IPS DF 6.9 (cell line): Measurements from ENCODE around the gene TOP2B.
A peak's percentile ranks its signal among the peaks of the same experiment; 100 is the strongest.

Experiments
- DNase-seq: peaks from one replicate; pipeline ENCODE4 v3.0.0-alpha.2; 2013; ENCODE audit warnings: low read depth, low spot score
- H3K27ac ChIP-seq: one replicate; pipeline ENCODE4 v1.5.1; 2013; ENCODE audit warnings: low read length, control low read depth
- H3K27me3 ChIP-seq: 2 replicates; pipeline ENCODE4 v1.6.1; 2013; ENCODE audit warnings: mild to moderate bottlenecking, low read length; ENCODE audit not compliant: control insufficient read depth, insufficient read depth
- H3K36me3 ChIP-seq: 2 replicates; pipeline ENCODE4 v1.6.1; 2013; ENCODE audit warnings: low read length; ENCODE audit not compliant: control insufficient read depth, insufficient read depth
- H3K4me1 ChIP-seq: 2 replicates; pipeline ENCODE4 v1.6.1; 2013; ENCODE audit warnings: low read length; ENCODE audit not compliant: control insufficient read depth, insufficient read depth
- H3K4me3 ChIP-seq: 2 replicates; pipeline ENCODE4 v1.5.1; 2013; ENCODE audit warnings: mild to moderate bottlenecking, low read length
- H3K9me3 ChIP-seq: 2 replicates; pipeline ENCODE4 v1.6.1; 2013; ENCODE audit warnings: low read length, inconsistent platforms; ENCODE audit not compliant: control insufficient read depth, insufficient read depth
- WGBS: extraction: QIAGEN DNeasy Blood & Tissue Kit; methylation state at CpG from one replicate; pipeline ENCODE4 v1.1.7; 2013; ENCODE audit warnings: mixed read lengths, missing lambda C conversion rate; ENCODE audit not compliant: insufficient read length, insufficient coverage; 5-methylcytosine and 5-hydroxymethylcytosine counted together

TOP2B gene, protein sequence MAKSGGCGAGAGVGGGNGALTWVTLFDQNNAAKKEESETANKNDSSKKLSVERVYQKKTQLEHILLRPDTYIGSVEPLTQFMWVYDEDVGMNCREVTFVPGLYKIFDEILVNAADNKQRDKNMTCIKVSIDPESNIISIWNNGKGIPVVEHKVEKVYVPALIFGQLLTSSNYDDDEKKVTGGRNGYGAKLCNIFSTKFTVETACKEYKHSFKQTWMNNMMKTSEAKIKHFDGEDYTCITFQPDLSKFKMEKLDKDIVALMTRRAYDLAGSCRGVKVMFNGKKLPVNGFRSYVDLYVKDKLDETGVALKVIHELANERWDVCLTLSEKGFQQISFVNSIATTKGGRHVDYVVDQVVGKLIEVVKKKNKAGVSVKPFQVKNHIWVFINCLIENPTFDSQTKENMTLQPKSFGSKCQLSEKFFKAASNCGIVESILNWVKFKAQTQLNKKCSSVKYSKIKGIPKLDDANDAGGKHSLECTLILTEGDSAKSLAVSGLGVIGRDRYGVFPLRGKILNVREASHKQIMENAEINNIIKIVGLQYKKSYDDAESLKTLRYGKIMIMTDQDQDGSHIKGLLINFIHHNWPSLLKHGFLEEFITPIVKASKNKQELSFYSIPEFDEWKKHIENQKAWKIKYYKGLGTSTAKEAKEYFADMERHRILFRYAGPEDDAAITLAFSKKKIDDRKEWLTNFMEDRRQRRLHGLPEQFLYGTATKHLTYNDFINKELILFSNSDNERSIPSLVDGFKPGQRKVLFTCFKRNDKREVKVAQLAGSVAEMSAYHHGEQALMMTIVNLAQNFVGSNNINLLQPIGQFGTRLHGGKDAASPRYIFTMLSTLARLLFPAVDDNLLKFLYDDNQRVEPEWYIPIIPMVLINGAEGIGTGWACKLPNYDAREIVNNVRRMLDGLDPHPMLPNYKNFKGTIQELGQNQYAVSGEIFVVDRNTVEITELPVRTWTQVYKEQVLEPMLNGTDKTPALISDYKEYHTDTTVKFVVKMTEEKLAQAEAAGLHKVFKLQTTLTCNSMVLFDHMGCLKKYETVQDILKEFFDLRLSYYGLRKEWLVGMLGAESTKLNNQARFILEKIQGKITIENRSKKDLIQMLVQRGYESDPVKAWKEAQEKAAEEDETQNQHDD (N-terminal part only)

DNA sequence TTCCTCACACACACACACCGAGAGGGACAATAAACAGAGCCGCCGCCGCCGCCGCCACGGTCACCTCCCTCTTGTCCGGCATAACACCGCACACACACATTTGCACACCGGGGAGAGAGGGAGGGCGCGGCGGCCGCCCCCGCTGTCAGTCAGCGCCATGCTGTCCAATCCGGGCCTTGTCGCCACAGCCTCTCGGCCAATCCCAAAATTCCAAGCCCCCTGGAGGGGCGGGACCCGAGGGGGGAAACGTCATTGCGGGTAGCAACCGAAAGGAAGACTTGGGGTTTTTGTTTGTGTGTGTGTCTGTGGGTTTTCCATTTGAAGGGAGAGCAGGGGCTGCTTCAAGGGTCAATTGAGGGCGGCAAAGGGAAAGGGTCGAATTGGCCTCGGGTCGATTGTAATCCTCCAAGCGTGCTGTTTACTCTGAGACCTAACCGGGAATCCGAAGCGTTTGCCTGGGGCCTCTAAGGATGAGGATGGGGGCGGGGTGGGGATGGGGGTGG is at the start of gene TOP2B:
TOP2B (minus strand) TSS at position 96 of the 503 bp plus-strand sequence. CDS start 610 bp downstream, outside the sequence.
- peak; percentile 88 for DNase-seq
- H3K27ac ChIP-seq = no peak within 1 kb of the TSS
- WGBS = no CpG with 5 or more reads among the region's 33 CpGs

DNA sequence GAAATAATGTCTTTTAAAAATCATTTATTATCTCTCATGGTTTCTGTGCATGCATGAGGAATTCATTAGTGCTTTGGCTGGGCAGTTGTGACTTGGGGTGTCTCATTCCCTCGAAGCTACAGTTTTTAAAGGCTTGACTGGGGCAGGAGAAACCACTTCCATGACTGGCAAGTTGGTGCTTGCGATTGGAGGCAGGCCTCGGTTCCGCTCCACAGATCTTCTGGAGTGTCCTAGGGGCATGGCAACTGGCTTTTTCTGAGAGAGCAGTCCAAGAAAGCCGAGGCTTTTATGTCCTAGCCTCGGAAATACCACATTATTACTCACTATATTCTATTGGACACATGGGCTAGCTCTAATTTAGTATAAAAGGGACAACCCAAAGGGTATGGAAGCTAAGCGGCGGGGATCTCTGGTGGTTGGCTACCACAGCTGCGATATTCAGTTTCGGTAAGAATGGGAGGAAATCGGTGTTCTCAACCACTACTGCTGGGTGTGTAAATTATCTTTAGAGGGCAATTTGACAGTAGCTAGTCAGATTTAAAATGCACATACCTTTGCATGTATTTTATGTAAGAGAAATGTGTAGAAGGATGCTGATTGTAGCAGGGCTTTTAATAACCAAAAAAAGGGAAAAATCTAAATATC is 48.8 kb upstream of the TOP2B start:
- DNase-seq = no peak
- no peaks in the 10 kb centered on the region for H3K36me3 ChIP-seq
- no peak overlapping the region for H3K27ac ChIP-seq
- H3K4me3 ChIP-seq = no peak overlapping the region
- H3K9me3 ChIP-seq = no peaks in the 10 kb centered on the region
- no peaks in the 10 kb centered on the region for H3K27me3 ChIP-seq
- no peaks in the 10 kb centered on the region for H3K4me1 ChIP-seq
- no CpG with 5 or more reads among the region's 11 CpGs for WGBS

More for the DNA sequence above, at the start of gene TOP2B:
- H3K27me3 ChIP-seq = no peaks in the 10 kb centered on the region
- H3K4me3 ChIP-seq = peak within 1 kb of the TSS; percentile 63; the same call in 1 of the 2 replicates
- H3K36me3 ChIP-seq = no peaks in the 10 kb centered on the region
- no peaks in the 10 kb centered on the region; the same call in 1 of the 2 replicates for H3K4me1 ChIP-seq
- no peaks in the 10 kb centered on the region for H3K9me3 ChIP-seq

DNA sequence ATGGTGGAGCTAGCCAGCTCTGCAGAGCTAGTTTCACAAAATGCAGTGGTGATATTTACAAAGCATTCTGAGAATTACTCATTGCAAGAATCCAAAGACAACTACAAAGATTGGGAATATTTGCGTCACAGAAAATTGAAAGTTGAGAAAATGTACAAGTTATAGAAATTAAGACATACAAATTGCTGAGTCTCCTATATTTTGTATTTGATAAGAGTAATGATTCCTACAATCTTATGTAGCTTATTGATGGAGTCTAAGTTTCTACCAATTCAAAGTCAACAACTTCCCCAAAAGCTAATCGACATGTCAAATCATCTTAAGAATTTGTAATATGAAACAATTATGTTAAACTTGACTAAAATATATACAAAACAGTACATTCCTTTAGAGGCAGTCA is 46.4 kb upstream of the TOP2B start:
- DNase-seq = no peak
- Histone ChIP-seq H3K9me3 (no peaks in the 10 kb centered on the region), H3K4me1 (no peaks in the 10 kb centered on the region), H3K36me3 (no peaks in the 10 kb centered on the region), H3K27ac (no peak overlapping the region), H3K27me3 (no peaks in the 10 kb centered on the region), H3K4me3 (no peak overlapping the region)
- WGBS = no CpG with 5 or more reads among the region's 2 CpGs

DNA sequence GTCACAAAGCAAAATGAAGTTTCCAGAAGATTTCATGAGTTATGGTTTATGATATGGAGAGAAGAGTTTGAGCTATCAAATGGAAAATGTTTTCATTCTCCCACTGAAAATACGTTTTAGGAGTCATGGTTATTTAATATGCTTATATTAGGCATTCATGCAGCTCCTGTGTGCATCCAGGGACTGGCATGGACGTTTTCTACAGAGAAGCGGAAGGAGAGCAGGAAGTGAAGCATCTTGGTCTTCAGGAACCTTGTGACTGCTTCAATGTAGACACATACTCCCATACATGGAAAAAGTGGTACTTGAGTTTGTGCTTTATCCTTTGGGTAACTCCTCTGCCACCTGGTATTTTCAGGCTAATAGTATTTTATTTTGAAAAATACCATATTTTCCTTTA is 43.3 kb upstream of the TOP2B start:
- Histone ChIP-seq H3K9me3 (no peaks in the 10 kb centered on the region), H3K4me1 (no peaks in the 10 kb centered on the region), H3K4me3 (no peak overlapping the region), H3K27ac (no peak overlapping the region), H3K27me3 (no peaks in the 10 kb centered on the region), H3K36me3 (no peaks in the 10 kb centered on the region)
- no CpG with 5 or more reads among the region's 3 CpGs for WGBS
- DNase-seq = no peak

DNA sequence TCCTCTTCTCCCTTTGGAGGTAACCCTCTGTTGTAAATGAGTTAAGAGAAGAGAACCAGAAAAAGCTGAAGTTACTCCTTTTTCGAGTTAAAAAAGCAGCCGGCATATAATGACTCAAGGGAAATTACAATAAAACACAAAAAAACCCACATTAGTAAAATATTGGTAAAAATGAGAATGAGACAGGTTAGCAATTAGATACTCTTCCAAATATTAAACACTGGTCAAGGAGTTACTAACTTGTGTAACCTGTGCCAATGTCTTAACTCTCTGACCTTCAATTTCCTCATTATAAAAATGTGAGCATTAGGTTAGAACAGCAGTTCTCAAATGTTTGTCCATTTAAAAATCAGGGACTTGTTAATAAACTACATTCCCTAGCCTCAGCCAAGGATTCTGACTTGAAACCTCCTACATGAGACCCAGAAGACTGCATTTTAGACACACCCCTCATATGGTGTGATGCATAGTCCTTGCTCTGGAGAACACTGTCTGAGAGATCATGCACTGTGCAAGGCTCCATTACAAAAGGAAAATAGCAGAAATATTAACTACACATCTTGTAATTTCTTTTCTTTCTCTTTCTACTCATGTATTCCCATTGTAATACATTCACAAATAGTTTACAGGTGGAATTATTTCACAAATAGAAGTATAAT is 42.7 kb upstream of the TOP2B start:
- Histone ChIP-seq H3K4me3 (no peak overlapping the region), H3K27me3 (no peaks in the 10 kb centered on the region), H3K27ac (no peak overlapping the region), H3K9me3 (no peaks in the 10 kb centered on the region), H3K4me1 (no peaks in the 10 kb centered on the region), H3K36me3 (no peaks in the 10 kb centered on the region)
- no peak for DNase-seq
- whole genome bisulfite sequencing = no CpG with 5 or more reads among the region's 2 CpGs

DNA sequence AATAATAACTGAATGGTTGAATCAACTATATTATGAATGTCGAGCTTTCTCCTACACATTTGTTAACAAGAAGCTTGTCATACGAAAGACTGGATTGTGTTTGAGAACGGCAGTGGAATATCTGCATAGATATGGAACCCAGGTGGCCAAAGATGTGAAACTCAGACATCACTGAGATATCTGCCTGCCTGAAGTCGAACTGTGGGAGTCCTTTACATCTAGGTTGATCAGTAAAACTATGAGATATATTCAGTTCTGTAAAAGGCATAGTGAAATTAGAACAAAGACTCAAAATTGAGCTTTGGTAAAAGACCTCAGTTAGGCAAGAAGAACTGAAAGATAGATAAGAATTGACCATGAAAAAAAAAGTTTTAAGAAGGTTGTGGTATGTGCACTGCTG is 41.5 kb upstream of the TOP2B start:
- no CpG with 5 or more reads among the region's 4 CpGs for WGBS

DNA sequence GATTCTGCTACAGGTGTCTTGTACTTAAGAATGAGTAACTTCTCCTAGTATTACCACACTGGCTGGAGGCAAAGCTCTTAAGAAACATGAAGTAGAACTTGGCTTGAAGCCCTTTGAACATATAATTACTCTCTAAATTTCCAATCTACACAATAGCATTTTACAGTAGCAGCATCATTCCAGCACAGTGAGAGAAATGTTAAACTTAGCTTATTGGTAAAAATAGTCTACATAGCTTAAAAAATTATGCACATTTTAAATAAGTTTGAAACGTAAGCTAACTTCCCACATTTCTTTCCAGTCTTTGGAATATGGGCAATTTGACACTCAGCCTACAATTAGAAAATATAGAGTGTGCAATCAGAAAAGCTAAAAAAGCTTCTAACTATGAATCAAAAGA is 32.8 kb upstream of the TOP2B start:
- H3K27me3 ChIP-seq = no peaks in the 10 kb centered on the region
- no peaks in the 10 kb centered on the region for H3K36me3 ChIP-seq
- no peak overlapping the region for H3K4me3 ChIP-seq
- no peak overlapping the region for H3K27ac ChIP-seq
- DNase-seq = no peak
- H3K4me1 ChIP-seq = no peaks in the 10 kb centered on the region
- no peaks in the 10 kb centered on the region for H3K9me3 ChIP-seq
- WGBS = no CpG with 5 or more reads among the region's 1 CpG

More for the DNA sequence above, 41.5 kb upstream of the TOP2B start:
- no peak for DNase-seq
- H3K4me3 ChIP-seq = no peak overlapping the region
- H3K9me3 ChIP-seq = no peaks in the 10 kb centered on the region
- H3K27me3 ChIP-seq = no peaks in the 10 kb centered on the region
- H3K36me3 ChIP-seq = no peaks in the 10 kb centered on the region
- H3K4me1 ChIP-seq = no peaks in the 10 kb centered on the region
- no peak overlapping the region for H3K27ac ChIP-seq

DNA sequence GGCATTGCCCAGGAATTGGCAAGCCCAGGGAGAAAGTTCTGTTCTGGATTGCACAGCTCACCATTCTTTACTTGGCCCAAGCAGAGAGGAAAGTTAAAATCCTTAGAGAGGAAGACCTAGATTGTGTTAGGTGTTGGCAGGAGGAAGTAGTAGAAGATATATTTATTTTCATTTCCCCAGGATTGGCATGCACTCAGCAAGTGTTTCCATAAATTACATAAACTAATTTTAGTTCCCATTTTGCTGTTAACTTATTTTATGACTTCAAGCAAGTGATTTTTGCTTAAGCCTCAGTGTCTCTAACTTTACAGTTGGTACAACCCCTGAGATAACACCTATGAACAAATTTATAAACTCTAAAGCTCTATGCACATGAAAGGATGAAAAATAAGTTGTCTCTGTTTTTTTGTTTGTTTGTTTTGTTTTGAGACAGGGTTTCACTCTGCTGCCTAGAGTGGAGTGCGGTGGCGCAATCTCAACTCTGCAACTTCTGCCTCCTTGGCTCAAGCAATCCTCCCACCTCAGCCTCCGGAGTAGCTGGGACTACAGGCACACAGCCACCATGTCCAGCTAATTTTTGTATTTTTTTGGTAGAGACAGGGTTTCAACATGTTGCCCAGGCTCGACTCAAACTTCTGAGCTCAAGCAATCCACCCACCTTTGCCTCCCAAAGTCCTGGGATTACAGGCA is 31.2 kb upstream of the TOP2B start:
- H3K4me3 ChIP-seq = no peak overlapping the region
- H3K27ac ChIP-seq = no peak overlapping the region
- no peaks in the 10 kb centered on the region for H3K36me3 ChIP-seq
- H3K4me1 ChIP-seq = no peaks in the 10 kb centered on the region
- no peak for DNase-seq
- no peaks in the 10 kb centered on the region for H3K9me3 ChIP-seq
- no CpG with 5 or more reads among the region's 4 CpGs for WGBS
- H3K27me3 ChIP-seq = no peaks in the 10 kb centered on the region

DNA sequence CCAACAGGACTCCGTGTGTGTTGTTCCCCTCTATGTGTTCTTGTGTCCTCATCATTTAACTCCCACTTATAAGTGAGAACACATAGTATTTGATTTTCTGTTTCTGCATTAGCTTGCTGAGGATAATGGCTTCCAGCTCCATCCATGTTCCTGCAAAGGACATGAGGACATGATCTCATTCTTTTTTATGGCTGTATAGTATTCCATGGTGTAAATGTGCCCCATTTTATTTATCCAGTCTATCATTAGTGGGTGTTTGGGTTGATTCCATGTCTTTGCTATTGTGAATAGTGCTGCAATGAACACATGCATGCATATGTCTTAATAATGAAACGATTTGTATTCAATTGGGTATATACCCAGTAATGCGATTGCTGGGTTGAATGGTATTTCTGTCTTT is 28.5 kb upstream of the TOP2B start:
- Histone ChIP-seq H3K9me3 (no peaks in the 10 kb centered on the region), H3K36me3 (no peaks in the 10 kb centered on the region), H3K27me3 (no peaks in the 10 kb centered on the region), H3K4me1 (no peaks in the 10 kb centered on the region), H3K4me3 (no peak overlapping the region), H3K27ac (no peak overlapping the region)
- DNase-seq = no peak
- WGBS = no CpG with 5 or more reads among the region's 3 CpGs
